DMS53 treated with DMSO at 0.1 percent for 48 hours (cell line): ENCODE results near the gene MYO16.

ENCODE experiments used
- DNase-seq: peaks from one replicate; lab custom pipeline; 2025; ENCODE audit not compliant: unreplicated experiment; lab: John Stamatoyannopoulos, UW

Gene MYO16

DNA sequence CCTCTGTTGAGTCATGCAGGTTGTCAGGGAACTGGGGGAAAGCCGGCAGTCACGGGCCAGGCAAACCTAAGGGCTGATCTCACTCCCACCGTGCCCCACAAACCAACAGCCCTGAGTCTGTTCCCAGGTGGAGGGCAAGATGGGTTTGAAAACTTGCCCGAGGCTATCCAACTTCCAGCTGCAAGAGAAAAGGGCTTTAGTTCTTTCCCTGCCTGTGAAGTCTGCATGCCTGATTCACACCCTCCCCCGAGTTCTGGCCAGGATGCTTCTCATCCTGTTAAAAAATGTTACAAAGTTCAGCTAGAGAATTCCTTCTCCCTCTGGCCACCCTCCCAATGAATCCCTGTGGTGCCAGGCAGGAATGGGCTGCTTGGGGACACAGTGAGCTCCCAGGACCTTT, 33.1 kb downstream of the MYO16 start:
- DNase-seq = no peak

DNA sequence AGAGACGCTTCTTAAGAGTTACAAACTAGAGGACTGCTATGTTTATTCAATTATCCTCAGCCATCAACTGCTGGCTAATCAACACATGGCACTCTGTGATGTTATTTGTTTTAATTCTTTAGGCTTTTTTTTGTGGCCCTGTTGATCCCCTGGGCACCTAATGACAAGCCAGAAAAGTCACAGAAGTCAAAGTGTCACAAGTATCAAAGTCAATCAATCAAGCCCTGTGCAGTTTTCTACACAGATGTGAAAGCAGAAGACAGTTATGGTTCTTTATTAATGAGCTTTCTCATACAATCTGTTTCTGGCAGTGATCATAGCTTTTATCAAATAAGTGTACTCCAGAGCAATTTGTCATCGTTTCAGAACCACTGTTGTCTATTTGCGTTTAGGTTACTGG, 34.3 kb downstream of the MYO16 start:
- DNase-seq = no peak

DNA sequence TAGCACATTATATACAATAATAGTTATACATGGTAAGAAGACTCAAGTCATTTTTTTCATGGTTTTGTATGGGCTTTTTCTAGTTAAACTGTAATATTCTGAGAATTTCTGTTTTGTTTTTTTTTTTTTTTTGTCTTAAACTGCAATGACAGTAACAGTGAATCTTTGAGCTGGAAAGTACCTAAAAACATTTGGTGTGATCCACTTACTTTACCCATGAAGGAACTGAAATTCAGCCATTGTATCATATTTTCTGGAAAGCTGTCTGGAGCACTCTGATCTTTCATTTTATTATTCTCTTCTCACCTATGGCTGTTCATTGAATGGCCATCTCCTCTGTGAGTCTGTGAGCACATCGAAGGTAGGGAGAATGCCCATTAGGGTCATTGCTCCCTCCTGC, 37.8 kb downstream of the MYO16 start:
- no peak for DNase-seq

DNA sequence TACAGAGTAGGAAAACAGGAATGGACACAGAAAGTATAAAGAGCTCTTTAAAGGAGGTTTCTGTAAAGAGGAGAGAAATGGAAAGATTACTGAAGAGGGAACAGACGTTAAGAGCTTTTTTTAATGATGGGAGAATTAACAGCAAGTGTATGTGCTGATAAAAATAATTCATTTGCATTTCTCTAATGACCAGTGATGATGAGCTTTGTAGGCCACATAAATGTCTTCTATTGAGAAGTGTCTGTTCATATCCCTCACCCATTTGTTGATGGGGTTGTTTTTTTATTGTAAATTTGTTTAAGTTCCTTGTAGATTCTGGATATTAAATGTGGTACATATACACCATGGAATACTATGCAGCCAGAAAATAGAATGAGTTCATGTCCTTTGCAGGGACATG, 40.0 kb downstream of the MYO16 start:
- no peak for DNase-seq

DNA sequence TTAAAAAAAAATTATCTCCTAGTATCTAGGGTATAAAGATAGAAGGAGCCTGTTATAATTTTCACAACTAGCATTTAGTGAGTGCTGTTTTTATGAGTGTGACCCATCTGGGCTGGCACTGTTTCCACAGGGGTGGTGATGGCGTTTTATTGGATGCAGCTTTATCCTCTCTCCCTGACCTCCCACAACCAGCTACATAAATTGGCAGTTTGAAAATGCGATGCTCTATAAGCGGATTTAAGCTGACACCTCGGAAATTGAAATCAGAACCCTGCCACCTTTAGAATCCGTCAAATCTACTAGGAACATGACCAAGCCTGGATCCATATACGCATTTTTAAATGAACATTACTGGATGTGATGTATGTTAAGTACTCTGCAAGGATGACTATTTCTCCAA, 44.9 kb downstream of the MYO16 start:
- no peak for DNase-seq

DNA sequence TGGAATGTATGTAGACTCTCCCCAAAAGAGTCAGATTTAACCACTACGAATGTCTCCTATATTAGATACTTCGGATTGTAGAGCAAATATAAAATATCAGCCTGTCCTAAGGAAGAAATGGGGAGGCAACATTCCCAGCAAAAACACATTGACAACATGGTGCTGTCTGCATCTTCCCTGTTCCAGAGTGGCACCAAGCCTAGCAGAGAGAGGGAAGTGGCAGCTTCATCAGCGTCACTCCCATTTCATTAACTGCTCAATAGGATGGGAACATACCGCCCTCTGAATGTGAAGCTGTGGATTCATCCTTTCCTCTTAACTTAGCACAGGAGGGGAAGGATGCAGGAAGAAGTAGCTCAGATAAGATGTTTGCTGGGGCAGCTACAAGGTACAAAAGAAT, 45.4 kb downstream of the MYO16 start:
- DNase-seq = no peak

DNA sequence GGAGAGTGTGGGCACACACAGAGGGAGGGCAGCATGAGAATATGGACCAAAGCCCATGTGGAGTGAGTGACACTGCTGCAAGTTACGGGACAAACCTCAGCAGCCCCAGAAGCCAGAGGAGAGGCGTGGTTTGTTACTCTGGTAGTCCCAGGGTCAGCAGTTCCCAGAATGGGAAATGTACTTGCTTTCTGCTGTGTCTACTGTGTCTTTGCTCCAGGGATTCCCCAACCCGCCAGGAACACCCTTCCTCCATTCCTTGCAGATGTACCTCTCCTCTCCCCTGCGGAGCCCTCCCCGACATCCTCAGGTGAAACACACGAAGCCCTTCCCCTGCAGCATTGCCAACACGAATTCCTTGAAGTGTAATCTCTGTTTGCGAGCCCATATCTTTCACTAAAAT, 47.2 kb downstream of the MYO16 start:
- DNase-seq = no peak

DNA sequence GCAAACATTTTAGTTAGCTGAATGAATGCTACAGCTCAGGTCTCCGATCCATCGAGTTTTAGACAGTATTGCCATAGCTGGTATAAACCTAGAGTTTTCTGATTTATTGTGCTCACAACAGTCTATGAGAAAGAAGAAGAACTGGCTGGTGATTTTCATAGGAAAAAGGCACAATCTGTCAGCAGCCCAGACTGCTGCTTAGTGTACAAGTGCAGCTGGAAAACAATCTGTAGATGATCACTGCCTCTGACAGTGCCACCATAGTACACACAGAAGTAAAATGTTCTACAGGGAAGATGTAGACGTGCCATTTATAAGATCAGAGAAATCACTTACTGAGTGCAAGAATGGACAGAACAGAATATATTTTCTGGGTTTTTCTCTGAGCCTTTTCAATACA, 48.4 kb downstream of the MYO16 start:
- no peak for DNase-seq

DNA sequence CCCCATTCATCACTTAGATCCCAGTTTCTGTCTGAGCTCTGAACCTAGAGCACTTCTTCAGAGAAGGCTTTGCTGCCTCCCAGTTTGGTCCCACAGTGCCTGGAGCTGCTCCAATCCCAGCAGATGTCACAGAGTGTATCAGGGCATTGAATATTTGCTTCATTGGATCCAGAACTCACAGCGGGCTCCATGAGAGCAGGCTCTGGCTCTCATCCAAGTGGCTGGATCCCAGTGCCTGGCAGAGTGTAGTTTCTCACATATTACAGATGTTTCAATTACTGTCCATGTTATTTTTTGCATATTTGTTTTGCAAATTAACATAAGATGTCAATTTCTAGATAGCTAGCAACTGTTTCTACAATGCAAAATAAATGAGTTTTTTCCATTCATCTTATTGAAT, 50.6 kb downstream of the MYO16 start:
- no peak for DNase-seq

DNA sequence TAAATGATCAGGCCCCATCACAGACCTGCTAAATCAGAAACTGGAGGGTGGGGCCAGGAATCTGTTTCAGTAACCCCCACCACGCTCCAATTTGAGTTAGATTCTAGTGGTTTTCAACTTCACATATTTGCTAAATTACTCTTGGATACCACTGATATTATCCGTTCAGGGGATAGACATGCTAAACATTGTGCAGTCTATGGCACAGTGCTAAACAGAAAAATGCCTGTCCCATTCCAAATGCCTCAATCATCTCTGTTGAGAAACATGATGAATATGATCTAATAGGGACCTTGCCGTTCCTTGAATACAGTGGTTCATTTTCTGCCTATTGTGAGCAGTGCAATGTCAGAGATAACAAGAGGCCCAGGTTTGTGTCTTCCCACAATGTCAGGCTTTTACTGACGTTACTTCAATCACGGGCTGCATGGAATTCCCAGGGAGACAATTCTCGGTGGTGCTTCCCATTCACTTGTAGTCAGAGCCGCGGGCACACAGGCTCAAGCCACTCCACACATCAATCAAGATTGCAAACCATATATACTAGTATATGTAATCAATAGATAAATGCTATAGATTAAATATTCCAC, 52.7 kb downstream of the MYO16 start:
- DNase-seq = no peak

DNA sequence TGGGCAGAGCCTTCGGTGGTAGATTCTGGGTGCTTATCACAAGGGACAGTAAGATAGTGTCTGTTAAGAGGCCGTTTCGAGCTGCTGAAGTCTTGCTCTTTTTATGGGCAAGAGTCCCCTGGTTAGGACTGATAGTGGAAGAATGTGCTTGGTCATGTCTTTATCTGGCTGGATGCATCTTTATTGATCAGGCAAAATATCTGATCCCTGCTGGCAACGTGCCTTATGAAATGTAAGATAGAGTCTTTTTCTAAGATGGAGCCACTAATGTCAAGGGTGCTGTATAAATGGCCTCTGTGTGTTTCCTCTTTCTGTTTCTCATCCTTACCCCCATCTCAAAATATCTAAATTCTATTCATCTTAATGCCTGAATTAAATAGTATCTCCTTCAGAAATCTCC, 53.3 kb downstream of the MYO16 start:
- DNase-seq = no peak

DNA sequence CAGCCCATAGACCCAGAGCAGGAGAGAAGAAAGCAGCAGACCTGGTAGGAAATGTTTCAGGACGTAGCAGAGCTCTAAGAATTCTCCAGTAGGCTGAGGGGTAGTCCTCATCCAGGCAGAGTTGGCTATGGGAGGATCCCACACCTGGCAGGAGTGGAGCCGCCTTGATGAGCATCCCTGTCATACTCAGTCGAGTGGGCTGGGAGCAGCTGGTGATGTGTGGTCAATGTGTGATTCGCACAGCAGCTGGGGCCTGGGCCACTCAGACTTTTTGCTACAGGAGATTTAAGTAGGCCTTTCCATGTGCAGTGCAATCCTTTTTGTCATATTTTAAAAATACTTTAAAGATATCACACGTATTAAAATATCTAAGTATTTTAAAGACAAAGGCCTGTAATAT, 56.6 kb downstream of the MYO16 start:
- DNase-seq = no peak

DNA sequence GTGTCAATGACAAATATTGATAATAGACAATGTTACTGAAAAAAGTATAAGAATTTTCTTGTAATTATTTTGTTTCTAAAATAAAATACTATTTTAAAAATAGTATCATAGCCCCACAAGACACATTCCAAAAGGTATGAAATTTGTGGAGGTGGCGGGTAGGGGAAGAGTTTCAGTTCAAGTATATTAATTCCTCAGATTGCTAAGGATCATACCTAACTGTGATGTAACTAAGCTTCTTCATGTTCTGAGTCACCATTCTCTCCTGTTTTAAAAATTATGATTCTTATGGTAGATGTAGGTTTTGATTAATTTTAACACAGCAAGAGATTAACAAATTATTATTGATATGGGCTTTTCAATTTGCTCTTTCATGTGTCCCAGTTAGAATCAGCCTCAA, 61.3 kb downstream of the MYO16 start:
- DNase-seq = no peak

DNA sequence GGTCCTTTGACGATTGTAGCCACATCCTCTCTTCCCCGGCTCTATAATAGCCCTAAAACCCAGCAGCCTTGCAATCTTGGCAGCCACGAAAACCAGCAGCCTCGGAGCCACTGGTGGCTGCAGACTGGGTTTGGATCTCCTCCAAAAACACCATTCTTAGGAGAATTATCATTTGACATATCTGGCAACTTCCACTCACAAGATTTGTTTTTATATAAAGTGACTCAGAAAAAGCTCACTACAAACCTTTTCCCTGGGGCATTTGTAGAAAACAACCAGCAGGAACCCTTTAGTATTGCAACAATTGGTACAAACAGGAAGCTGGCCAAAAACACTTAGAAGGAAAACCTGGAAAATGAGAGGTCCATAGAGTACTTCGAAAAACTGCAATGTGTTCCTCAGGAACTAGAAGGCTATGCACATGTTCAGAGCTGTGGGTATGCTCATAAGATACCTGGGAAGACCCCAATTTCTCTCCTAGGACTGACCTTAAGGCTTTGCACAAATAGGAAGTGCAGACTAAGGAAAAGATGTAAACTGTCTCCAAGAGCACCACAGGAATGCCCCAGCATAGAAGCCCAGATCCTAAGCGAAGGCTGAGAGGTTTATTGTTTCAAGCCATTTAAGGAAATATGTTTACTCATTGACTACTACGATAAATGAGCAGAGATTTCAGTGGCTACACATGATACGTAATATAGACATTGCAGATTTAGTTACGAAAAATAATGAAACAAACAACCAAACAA, 71.2 kb downstream of the MYO16 start:
- no peak for DNase-seq

DNA sequence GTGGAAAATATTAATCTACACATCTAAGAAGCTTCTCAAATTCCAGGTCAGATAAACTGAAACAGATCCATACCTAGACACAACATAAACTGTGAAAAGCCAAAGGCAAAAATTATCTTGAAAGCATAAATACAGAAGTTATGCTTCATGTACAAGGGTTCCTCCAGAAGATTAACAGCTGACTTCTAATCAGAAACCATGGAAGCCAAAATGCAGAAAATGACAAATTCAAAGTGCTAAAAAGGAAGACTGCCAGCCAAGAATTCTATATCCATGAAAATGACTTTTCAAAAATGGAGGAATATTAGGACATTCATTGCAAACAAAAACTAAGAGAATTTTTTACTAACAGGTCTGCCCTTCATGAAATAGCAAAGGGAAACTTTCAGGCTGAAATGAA, 72.8 kb downstream of the MYO16 start:
- DNase-seq = no peak

DNA sequence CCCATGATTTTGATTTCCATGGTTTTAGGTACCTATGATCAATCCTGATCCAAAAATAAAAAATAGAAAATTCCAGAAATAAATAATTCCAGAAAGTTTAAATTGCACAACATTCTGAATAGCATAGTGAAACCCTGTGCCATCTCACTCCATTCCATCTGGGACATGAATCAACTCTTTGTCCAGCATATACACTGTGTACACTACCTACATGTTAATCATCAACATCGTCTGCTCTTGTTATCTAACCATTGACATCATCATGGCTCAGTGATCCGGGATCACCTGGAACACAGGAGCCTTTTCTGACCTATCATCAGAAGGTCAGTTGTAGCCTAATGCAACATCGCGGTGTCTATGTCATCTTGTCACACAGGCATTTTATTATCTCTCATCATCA, 75.6 kb downstream of the MYO16 start:
- peak; percentile 59 for DNase-seq

DNA sequence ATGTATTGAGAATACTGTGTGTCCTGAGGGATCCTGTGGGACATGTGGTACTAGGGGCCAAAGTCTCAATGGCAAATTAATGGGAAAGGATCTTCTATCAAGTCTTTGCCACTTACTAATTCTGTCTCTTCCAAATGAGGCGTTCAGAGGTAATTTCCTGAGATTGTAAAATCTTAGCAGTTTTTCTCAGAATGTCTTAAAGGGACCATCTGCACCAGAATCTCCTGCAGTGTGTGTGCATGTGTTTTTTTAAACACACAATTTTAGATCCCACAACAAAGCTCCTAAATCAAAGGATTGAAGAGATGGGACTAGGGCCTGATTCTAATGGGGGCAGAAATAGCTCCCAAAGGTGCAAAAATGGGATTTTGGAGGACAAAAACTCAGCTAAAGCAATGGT, 78.2 kb downstream of the MYO16 start:
- DNase-seq = no peak

DNA sequence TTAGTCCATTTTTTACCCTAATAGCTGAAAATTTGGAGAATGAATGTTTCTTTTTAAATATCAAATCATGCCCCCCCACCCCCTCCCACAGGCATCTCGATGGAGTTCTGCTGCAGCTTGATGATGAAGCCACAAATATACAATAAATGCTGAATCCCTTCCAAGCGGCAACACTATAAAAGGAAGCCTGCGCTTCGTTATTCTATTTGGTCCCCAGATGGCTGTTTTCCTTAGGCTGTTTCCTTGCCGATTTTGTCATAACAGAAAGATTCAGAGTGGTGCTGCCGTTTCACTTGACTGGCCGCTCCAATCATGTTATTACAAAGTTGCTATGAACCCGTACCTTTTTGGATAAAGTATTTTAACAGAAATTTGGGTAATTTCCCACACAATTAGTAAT, 79.5 kb downstream of the MYO16 start:
- no peak for DNase-seq

DNA sequence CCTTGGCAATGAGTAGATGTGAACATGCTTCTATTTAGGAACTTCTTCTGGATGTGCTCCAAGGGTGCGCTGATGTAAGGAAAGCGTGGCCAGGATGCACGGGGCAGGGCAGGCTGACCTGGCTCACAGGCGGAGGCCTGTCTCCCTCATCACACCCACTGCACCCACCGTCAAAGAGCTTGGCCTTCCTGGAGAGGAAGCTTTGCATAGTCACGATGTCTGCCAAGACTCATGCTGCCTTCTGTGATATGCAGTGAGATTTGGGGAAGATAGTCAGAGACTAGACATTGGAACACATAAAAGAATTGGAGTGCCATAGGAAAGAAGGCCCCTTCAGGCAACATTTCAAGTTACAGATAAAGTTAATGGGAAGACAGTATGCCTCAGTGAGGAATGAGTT, 82.0 kb downstream of the MYO16 start:
- no peak for DNase-seq

DNA sequence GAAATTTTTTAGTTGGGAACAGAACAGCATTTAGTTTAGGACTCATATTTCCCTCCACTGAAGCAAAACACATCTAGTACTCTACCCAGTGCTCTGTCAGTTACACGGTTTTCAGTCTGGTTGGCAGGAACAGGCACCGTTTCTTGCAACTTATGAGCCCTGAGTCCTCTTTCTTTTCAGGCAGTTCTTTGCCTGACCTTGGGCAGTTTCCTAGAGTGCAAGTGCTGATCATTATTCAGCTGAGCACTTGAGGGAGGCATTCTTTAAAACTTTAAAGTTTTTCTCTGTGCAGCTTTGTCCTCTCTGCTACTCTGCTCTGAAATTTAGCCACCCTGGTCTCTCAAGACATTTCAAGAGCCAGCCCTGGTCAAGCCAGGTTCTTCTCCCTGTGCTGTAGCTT, 96.1 kb downstream of the MYO16 start:
- no peak for DNase-seq

DNA sequence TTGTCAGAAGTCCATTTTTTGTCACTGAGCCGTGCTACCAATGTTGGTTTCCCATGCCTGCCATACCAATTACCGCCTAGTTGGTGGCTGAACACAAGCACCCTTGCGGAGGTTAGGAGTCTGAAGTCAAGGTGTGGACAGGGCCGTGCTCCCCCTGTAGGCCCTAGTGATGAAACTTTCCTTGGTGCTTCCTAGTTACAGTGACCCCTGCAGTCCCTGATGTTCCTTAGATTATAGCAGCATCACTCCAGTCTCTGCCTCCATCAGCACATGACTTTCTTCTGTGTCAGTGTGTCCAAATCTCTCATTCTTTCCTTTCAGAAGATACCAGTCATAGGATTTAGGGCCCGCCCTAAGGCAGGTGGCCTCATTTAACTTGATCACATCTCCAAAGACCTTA, 99.0 kb downstream of the MYO16 start:
- DNase-seq = no peak

DNA sequence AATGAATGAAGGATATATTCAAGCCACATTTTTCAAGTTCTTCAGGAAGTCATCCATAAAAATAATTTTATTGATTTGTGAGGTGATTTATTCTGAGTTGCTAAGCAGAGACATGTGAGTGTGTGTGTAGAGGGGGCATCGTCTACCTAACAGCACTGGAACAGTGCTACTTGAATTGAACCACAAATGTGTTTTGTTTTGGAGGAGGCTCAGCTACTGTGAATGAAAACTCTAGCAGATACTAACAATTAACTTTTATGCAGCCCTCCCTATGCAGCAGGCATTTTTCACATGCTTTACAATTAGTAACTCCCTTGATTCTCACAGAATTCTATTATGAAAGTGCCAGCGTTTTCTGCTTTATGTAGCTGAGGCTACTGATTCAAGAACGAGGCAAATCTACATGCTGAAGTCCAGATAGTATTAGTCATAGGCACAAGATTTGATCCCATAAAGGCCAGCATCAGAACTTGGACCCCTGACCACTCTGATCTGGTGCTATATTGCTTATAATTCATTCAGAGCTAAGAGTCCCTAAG, 103.7 kb downstream of the MYO16 start:
- no peak for DNase-seq

DNA sequence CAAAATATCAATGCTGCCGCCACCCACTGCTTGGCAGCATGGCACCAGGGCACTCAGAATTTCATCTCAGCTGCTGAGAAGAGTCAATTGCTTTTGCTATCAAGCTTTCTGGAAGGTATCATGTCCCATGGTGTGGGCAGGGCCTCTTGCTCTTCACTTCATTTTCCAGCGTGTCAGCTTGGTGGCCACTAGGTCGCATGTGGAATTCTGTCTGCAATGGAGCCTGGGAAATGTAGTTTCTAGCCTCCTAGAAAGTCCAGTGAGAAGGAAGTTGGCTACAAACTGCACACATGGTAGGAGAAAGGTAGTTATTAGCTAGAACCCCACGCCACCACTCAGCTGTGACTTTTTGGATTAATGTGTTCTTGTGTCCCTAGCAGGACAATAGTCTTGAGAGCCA, 105.3 kb downstream of the MYO16 start:
- no peak for DNase-seq
